Fibroblast of skin of right quadriceps (primary cell): ENCODE data around the gene GALNT2.

Source experiments
- DNase-seq: peaks from one replicate; pipeline ENCODE4 v3.0.0-alpha.2; 2013

GALNT2 gene

DNA sequence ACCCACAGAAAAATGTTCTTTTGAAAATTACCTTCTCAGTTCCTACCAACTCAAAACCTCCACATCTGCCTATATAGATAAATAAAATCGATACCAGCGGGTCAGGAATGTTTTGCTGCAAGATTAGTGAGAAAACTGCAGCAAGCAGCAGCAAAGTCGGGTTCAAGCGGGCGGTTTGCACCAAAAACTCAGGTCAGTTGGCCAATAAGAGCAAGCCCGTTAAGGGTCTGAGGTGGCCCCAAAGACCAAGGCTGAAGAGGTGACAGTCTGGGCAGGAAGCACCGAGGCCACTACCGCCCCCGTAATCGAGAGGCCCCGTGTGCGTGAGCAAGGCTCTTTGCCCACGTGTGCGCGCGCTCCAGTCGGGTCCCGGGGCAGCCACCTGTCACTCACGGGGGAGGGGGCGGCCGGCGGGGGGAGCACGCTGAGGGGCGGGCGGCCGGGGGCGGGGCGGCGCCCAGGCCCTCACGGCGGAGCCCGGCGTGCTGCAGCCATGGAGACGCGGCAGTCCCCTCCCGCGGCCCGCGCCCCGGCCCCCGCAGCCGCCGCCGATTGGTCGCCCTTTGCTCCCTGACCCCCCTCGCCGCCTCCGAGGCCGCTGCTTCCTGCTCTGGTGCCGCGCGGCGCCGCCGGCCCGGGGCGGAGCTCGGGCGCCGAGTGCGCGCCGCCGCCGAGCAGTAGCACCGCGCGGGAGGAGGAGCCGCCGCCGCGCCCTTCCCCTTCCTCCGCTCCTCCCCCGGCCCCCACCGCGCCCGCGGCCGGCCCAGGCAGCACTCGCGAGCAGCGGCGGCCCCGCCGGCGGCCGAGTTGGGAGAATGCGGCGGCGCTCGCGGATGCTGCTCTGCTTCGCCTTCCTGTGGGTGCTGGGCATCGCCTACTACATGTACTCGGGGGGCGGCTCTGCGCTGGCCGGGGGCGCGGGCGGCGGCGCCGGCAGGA, at the start of gene GALNT2:
Gene GALNT2 (plus strand): TSS at position 773 of the 939 bp plus-strand sequence. CDS start 43 bp downstream, at position 816.
- DNase-seq: peak; percentile 86

GRCh38 chr1:230020451-230020850, 46.6 kb upstream of the GALNT2 start:
- DNase-seq: no peak

DNA sequence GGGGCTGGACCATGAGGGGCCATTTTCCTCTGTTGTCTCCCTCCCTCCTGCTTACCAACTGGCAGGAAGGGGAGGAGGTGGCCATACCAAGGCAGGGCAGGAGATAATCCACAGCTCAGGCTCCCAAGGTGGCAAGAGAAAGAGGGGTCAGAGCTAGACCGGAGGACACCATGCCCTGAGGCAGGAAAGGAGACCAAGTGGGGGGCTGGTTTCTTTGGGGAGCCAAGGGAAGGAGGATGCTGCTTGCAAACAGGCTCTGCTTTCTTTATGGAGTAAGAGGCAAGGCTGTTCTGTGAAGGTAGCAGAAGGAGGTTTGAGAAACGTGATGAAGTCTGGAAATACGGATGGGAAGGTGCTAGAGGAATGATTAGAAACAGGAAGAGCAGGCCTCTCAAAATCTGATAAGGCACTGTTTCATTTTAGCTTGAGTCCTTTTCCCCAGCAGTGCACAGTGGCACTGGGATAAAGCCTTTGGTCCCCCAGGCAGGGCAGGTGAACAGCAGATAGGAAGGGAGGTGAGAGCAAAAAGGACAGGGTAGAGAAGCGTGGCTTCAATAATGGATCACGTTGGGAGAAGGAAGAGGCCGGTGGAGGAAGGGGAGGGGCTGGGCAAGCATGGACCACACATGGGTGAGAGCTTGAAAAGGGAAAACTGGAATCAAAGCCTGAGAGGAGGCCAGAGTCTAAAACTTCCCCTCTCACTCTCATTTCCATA, 44.2 kb upstream of the GALNT2 start:
- no peak for DNase-seq

DNA sequence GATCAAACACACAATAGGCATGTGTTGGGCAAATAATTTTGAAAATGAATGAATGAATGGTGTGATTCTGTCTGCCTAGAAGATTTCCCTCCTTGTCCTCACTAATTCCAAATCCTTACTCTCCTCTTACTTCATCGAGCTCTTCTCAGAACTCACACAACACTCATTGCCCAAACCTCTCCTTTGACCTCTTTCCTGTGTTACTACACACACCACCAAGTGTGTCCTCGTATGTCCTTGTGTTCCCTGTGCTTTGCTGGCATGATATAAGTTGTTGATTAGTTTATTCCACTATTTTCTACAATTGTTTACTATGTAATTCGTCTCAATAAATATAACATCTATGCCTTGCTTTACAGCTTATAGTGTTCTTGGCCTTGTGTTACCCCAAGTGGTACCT, 41.4 kb upstream of the GALNT2 start:
- DNase-seq: no peak

DNA sequence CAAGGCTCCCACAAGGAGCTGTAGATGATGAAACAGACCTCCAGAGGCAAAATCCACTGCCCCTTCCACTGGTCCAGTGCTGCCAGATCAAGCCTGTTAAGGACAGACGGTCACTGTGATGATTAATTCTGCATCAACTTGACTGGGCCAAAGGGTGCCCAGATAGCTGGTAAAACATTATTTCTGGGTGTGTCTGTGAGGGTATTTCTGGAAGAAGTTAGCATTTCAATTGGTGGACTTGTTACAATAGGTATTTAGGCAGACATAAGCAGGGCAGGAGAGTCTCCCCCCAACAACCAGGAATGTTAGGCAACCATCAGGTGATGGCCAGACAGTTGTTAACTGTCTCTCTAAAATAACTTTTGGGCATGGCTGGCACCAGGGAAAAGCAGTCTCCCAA, 40.9 kb upstream of the GALNT2 start:
- DNase-seq: no peak

- DNase-seq: no peak
These were observed 40.5 kb upstream of the GALNT2 start for GRCh38 chr1:230026572-230026971.

GRCh38 chr1:230028602-230029223, 38.3 kb upstream of the GALNT2 start:
- DNase-seq: no peak

DNA sequence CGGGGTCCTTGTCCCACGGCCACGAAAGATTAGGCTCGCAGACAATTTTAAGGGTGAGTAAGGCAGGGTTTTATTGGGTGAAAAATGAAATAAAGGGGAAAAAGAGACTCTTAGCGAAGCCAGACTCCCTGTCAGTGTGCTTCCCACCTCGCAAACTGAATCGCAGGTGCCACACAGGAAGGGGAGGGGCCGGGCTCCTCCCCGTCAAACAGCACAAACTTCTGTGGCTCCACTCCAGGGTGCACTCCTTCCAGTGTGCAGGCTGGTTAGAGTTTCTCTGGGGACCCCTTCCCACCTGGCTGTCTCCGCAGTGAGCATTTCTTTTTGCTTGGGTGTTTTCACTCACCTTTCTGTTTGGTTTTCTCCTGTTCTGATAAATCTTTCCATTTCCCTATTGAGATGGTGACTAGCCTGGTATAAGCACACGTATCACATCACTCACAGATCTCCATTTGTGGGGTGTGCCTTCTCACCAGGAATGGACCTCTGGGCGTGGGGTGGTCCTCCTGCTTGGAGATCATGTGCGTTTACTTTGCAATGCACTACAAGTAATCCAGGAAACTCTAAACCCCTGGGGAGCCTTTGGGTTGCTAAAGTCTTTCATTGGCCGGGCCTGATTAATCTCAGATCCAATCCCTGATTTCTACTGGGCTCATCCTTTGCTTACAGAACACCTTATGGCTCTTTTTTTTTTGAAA, 37.6 kb upstream of the GALNT2 start:
- DNase-seq: no peak

DNA sequence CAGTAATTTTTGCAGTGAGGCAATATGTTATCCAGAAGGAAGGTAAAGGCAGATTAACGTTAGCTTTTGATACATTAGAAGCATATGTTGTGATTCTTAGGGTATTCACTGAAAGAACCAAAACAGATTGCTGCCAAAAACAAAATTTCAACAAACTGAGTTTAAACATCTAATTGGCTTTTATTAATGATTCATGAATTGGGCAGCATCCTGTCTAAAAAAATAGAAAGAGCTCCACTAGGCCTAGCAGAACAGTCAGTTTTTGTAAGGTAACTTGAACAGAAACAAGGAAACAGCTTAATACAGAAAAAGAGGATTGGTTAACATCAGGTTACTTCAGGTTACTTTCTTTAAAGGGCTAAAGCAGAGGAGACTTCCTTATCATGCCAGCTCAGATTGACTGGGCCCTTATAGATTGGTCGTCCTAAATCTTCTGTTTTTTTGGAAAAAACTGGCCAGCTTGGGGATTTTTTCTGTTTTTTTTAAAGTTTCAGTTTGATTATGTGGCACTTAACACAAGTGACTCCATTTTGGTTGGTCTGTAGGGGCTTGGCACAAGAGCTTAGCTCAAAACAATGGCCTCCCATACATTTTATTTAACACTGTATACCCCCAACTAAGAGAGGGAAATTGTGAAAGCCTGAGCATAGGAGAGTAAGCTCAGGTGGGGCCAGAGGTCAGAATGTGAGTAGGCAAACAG, 36.8 kb upstream of the GALNT2 start:
- no peak for DNase-seq

GRCh38 chr1:230031131-230031530, 35.9 kb upstream of the GALNT2 start:
- DNase-seq: no peak

GRCh38 chr1:230032516-230033281, 34.3 kb upstream of the GALNT2 start:
- no peak for DNase-seq

- no peak for DNase-seq
These were observed 29.8 kb upstream of the GALNT2 start for GRCh38 chr1:230037261-230037660.

- no peak for DNase-seq
These were observed 26.6 kb upstream of the GALNT2 start for GRCh38 chr1:230040440-230040839.

- DNase-seq: no peak
These were observed 24.0 kb upstream of the GALNT2 start for GRCh38 chr1:230043081-230043480.

GRCh38 chr1:230044729-230045128, 22.3 kb upstream of the GALNT2 start:
- no peak for DNase-seq

DNA sequence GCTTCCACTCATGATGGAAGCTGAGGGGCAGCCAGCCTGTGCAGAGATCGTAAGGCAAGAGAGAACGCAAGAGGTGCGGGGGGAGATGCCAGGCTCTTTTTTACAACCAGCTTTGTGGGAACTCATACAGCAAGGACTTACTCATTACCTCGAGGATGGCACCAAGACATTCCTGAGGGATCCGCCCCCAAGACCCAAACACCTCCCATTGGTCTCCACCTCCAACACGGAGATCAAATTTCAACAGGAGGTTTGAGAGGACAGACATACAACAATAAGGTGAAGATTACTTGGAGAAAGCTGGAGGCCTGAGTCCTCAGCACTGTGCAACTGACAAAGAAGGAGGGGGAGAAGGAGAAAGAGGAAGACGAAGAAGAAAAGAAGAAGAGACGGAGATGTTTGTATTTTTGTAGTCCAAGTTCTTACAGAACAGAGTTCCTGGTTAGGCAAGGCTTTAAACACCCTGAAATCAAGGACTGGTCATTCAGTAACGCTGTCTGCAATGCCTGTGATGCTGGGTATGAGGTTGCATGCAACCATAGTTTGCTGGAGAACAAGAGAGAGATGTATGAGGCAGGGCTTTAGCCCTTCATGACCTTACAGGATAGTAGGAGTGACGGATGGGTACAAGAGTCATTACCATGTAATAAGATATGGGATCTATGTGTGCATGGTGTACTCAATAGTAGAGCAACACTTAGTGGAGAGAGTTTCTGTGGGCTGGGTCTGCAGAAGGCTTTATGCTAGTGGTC, 19.7 kb upstream of the GALNT2 start:
- DNase-seq: no peak

DNA sequence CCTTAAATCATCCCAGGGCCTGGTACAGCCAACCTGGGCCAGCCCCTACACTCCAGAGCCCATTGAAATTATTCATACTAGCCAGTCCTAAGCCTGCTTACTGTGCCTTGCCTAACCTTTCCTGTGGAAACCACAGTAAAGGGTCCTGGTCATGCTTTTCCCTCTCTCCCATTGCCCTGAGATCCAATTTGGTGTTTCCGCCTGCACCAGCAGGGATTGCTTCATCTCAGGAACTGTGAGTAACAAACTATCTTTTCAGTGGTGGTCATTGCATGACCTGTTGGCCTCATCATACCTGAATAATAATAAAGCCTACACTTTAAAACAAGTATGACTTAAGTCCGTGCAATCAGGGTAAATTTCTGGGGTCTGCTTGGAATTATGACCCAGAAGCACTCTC, 18.7 kb upstream of the GALNT2 start:
- no peak for DNase-seq

GRCh38 chr1:230048922-230049321, 18.1 kb upstream of the GALNT2 start:
- no peak for DNase-seq

DNA sequence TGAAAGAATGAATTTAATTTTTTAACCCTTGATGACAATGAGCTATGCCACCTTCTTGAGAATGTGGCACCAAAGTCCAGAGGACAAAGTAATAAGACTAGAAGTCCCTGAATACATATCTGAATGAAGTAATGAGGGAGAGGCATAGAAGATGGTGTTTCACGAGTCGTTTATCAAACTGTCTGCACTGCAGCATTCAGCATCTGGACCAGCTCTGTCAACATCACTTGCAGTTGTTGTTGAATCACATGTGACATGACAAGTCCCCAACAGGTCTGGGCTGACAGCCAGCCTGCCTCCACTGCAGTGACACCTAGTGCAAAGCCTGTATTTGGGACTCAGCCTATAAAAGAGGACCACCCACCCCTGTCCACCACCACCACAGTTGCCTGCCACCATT, 17.3 kb upstream of the GALNT2 start:
- DNase-seq: no peak

GRCh38 chr1:230050973-230051735, 15.9 kb upstream of the GALNT2 start:
- DNase-seq: no peak
